ENCODE results near the gene RARB.

GRCh38 chr3:25469558-25469957 lies 41.5 kb downstream of the RARB start:
- TF ChIP-seq EZH2 (IDR thresholded peaks at IDR 0.05; ENCODE audit: low read length), result no peak
- no peak for TF ChIP-seq CTCF (optimal IDR thresholded peaks at IDR 0.05 in 1 of 3, IDR thresholded peaks at IDR 0.05 in 1 of 3, conservative IDR thresholded peaks at IDR 0.05 in 1 of 3; ENCODE audit: extremely low read depth in 1 of 3, insufficient read depth in 2 of 3, low read length in 3 of 3)
